ENCODE data around the gene HS6ST3. TPM values are rescaled to one million over a fixed set of nuclear protein-coding genes. Genes with fewer than 3 reads are reported as not detected.

Gene HS6ST3
- total RNA-seq, 4 donors from 2014 or later, result 0.97 to 2.2 (median 2.0) TPM

GRCh38 chr13:96730676-96731075, 640.8 kb downstream of the HS6ST3 start:
- Histone ChIP-seq H3K9me3 (peaks cover 0 to 4% (median 0%) of the 10 kb centered on the region in 3 donors), H3K36me3 (no peaks in the 10 kb centered on the region), H3K27ac (no peak overlapping the region), H3K4me3 (no peak overlapping the region), H3K27me3 (no peaks in the 10 kb centered on the region), H3K4me1 (no peaks in the 10 kb centered on the region)
- intact Hi-C loops (cut with DNase I; ENCODE audit: low total_unique reads), result no loop called here
- DNase-seq (no peak), ATAC-seq (no peak)
- in situ Hi-C loops (cut with MboI; ENCODE audit: low sequenced_read_pairs in 4 of 4), result no loop called here
- no peak for TF ChIP-seq POLR2A (IDR thresholded peaks at IDR 0.05)
- TF ChIP-seq, protein P1, sequence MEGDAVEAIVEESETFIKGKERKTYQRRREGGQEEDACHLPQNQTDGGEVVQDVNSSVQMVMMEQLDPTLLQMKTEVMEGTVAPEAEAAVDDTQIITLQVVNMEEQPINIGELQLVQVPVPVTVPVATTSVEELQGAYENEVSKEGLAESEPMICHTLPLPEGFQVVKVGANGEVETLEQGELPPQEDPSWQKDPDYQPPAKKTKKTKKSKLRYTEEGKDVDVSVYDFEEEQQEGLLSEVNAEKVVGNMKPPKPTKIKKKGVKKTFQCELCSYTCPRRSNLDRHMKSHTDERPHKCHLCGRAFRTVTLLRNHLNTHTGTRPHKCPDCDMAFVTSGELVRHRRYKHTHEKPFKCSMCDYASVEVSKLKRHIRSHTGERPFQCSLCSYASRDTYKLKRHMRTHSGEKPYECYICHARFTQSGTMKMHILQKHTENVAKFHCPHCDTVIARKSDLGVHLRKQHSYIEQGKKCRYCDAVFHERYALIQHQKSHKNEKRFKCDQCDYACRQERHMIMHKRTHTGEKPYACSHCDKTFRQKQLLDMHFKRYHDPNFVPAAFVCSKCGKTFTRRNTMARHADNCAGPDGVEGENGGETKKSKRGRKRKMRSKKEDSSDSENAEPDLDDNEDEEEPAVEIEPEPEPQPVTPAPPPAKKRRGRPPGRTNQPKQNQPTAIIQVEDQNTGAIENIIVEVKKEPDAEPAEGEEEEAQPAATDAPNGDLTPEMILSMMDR (IDR thresholded peaks at IDR 0.05 in 4 of 5, conservative IDR thresholded peaks at IDR 0.05 in 1 of 5), result no peak

- TF ChIP-seq, protein P1 (IDR thresholded peaks at IDR 0.05 in 4 of 5, conservative IDR thresholded peaks at IDR 0.05 in 1 of 5), result no peak
- no peak for TF ChIP-seq POLR2A (IDR thresholded peaks at IDR 0.05)
- no peak overlapping the region for H3K27ac ChIP-seq
- no peaks in the 10 kb centered on the region for H3K4me1 ChIP-seq
- intact Hi-C loops (cut with DNase I; ENCODE audit: low total_unique reads) (no loop called here), in situ Hi-C loops (cut with MboI; ENCODE audit: low sequenced_read_pairs in 4 of 4) (no loop called here)
- no peak for DNase-seq
- H3K9me3 ChIP-seq, result peaks cover 0 to 4% (median 0%) of the 10 kb centered on the region in 3 donors
- H3K4me3 ChIP-seq, result no peak overlapping the region
- ATAC-seq, result no peak
- no peaks in the 10 kb centered on the region for H3K36me3 ChIP-seq
- H3K27me3 ChIP-seq, result no peaks in the 10 kb centered on the region
Measured at GRCh38 chr13:96734499-96734898, 644.6 kb downstream of the HS6ST3 start.

DNA sequence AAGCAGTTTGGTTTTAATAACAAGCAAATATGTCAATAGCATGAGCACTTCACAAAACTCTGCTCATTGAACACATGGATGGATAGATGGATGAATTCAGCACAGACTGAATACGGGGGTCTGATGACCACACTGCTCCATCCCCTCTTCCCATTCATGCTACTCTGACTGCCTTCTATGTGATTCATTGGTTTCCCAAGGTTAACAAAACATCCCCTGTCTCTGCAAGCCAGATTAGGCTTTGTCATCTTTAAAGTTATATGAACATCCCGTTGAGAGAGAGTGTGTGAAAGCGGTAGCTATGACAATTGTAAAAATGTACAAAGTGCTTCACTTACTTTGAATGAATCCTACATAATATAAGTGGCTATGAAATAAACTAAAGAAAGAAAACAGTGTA, 651.9 kb downstream of the HS6ST3 start:
- DNase-seq, result no peak
- no peak for ATAC-seq
- Histone ChIP-seq H3K9me3 (no peaks in the 10 kb centered on the region), H3K27ac (no peak overlapping the region), H3K27me3 (no peaks in the 10 kb centered on the region), H3K4me1 (no peaks in the 10 kb centered on the region), H3K4me3 (no peak overlapping the region), H3K36me3 (no peaks in the 10 kb centered on the region)
- TF ChIP-seq POLR2A (IDR thresholded peaks at IDR 0.05), result no peak
- TF ChIP-seq, protein P1 (IDR thresholded peaks at IDR 0.05 in 4 of 5, conservative IDR thresholded peaks at IDR 0.05 in 1 of 5), result no peak
- intact Hi-C loops (cut with DNase I; ENCODE audit: low total_unique reads) (no loop called here), in situ Hi-C loops (cut with MboI; ENCODE audit: low sequenced_read_pairs in 4 of 4) (no loop called here)

- Histone ChIP-seq H3K27me3 (no peaks in the 10 kb centered on the region), H3K36me3 (no peaks in the 10 kb centered on the region), H3K4me3 (no peak overlapping the region), H3K9me3 (no peaks in the 10 kb centered on the region), H3K27ac (no peak overlapping the region), H3K4me1 (no peaks in the 10 kb centered on the region)
- no peak for ATAC-seq
- TF ChIP-seq, protein P1 (IDR thresholded peaks at IDR 0.05 in 4 of 5, conservative IDR thresholded peaks at IDR 0.05 in 1 of 5), result no peak
- TF ChIP-seq POLR2A (IDR thresholded peaks at IDR 0.05), result no peak
- in situ Hi-C loops (cut with MboI; ENCODE audit: low sequenced_read_pairs in 4 of 4), result no loop called here
- DNase-seq, result no peak
- intact Hi-C loops (cut with DNase I; ENCODE audit: low total_unique reads), result no loop called here
Measured at GRCh38 chr13:96743296-96744089, 653.6 kb downstream of the HS6ST3 start.
